OCI-LY7 (cell line): ENCODE results near the gene MCRIP1. TPM values are rescaled to one million over a fixed set of nuclear protein-coding genes. Genes with fewer than 3 reads are reported as not detected.

ENCODE experiments used
- BruUV-seq: library from RNA; stranded (reverse); fragments of 400-500 nt; replicated peaks from 2 replicates; lab custom pipeline; 2021; lab: Mats Ljungman, UMichigan
- CTCF ChIA-PET: fragments of 300-600 bp; sonication (Branson Sonifier 250); formaldehyde crosslinking; loops from one replicate; lab custom pipeline; 2022; ENCODE audit warnings: antibody characterized with exemption; ENCODE audit not compliant: unreplicated experiment; lab: Charles Lee
- POLR2A ChIA-PET: fragments of 300-600 bp; sonication (Branson Sonifier 250); formaldehyde crosslinking; loops from one replicate; lab custom pipeline; 2022; ENCODE audit warnings: antibody characterized with exemption; lab: Charles Lee
- DNase-seq: peaks from one replicate; pipeline ENCODE4 v3.0.0-alpha.2; 2015; ENCODE audit warnings: low spot score
- H2AFZ ChIP-seq: fragments of 200-600 bp; sonication (generic), shearing (Covaris generic); 2 replicates; pipeline ENCODE4 v1.6.1; 2014; ENCODE audit warnings: mild to moderate bottlenecking, antibody characterized with exemption, low read length, moderate library complexity
- H3K27ac ChIP-seq: fragments of 200-600 bp; sonication (generic); 2 replicates; pipeline ENCODE4 v1.5.1; 2014; ENCODE audit warnings: mixed run types, low read depth, mild to moderate bottlenecking, moderate library complexity, low read length, inconsistent platforms; ENCODE audit not compliant: poor library complexity, severe bottlenecking
- H3K36me3 ChIP-seq: fragments of 200-600 bp; sonication (generic); 2 replicates; pipeline ENCODE4 v1.6.1; 2014; ENCODE audit warnings: mild to moderate bottlenecking, antibody characterized with exemption, low read length, moderate library complexity, mixed read lengths; ENCODE audit not compliant: insufficient read depth
- H3K4me1 ChIP-seq: fragments of 200-600 bp; sonication (generic); 2 replicates; pipeline ENCODE4 v1.5.1; 2014; ENCODE audit warnings: mild to moderate bottlenecking, low read length; ENCODE audit not compliant: insufficient read depth, poor library complexity, severe bottlenecking
- H3K4me2 ChIP-seq: fragments of 200-600 bp; sonication (generic); 2 replicates; pipeline ENCODE4 v1.6.1; 2014; ENCODE audit warnings: mild to moderate bottlenecking, low read length
- H3K4me3 ChIP-seq: fragments of 200-600 bp; sonication (generic); 2 replicates; pipeline ENCODE4 v1.5.1; 2014; ENCODE audit warnings: mild to moderate bottlenecking, low read depth, low read length; ENCODE audit not compliant: poor library complexity, severe bottlenecking
- H3K79me2 ChIP-seq: fragments of 200-600 bp; sonication (generic); 2 replicates; pipeline ENCODE4 v1.6.1; 2016; ENCODE audit warnings: low read depth, mild to moderate bottlenecking, low read length, moderate library complexity, mixed read lengths; ENCODE audit not compliant: insufficient read depth
- H3K9me2 ChIP-seq: fragments of 200-600 bp; sonication (generic); 2 replicates; pipeline ENCODE4 v1.6.1; 2016; ENCODE audit warnings: mild to moderate bottlenecking, low read length, mixed read lengths; ENCODE audit not compliant: insufficient read depth
- H3K9me3 ChIP-seq: fragments of 200-600 bp; sonication (generic); 2 replicates; pipeline ENCODE4 v1.6.1; 2014; ENCODE audit warnings: mild to moderate bottlenecking, mixed run types, low read length, mixed read lengths
- H4K20me1 ChIP-seq: fragments of 200-600 bp; sonication (generic); 2 replicates; pipeline ENCODE4 v1.6.1; 2014; ENCODE audit warnings: mild to moderate bottlenecking, antibody characterized with exemption, low read length, moderate library complexity, mixed read lengths; ENCODE audit not compliant: insufficient read depth
- CTCF ChIP-seq: fragments of 200-600 bp; sonication (generic); conservative IDR thresholded peaks from 2 replicates; pipeline ENCODE4 v1.5.1; 2014; ENCODE audit warnings: mild to moderate bottlenecking, antibody characterized with exemption, low read length, moderate library complexity, mixed read lengths
- EZH2phosphoT487 ChIP-seq: fragments of 200-600 bp; sonication (generic); IDR thresholded peaks from 2 replicates; pipeline ENCODE4 v1.6.1; 2018; ENCODE audit warnings: low read depth, borderline replicate concordance, mild to moderate bottlenecking, mixed run types, antibody characterized with exemption, low read length, moderate library complexity, mixed read lengths
- intact Hi-C: fragments of 100-400 bp; cut with micrococcal nuclease; formaldehyde crosslinking; loops from one replicate; pipeline ENCODE4 v1.10.0; 2022; ENCODE audit not compliant: unreplicated experiment
- total RNA-seq, 2 experiments: library from RNA; depleted of rRNA in 1 of 2; stranded (reverse); fragments of >200 nt in 1 of 2; shearing (Covaris generic) in 1 of 2; gene quantifications; 2 replicates each; pipeline ENCODE4 v1.2.3, GENCODE V29; 2014 to 2022

The MCRIP1 gene
- total RNA-seq, 2 experiments from 2014 or later, result 170 to 288 TPM

DNA sequence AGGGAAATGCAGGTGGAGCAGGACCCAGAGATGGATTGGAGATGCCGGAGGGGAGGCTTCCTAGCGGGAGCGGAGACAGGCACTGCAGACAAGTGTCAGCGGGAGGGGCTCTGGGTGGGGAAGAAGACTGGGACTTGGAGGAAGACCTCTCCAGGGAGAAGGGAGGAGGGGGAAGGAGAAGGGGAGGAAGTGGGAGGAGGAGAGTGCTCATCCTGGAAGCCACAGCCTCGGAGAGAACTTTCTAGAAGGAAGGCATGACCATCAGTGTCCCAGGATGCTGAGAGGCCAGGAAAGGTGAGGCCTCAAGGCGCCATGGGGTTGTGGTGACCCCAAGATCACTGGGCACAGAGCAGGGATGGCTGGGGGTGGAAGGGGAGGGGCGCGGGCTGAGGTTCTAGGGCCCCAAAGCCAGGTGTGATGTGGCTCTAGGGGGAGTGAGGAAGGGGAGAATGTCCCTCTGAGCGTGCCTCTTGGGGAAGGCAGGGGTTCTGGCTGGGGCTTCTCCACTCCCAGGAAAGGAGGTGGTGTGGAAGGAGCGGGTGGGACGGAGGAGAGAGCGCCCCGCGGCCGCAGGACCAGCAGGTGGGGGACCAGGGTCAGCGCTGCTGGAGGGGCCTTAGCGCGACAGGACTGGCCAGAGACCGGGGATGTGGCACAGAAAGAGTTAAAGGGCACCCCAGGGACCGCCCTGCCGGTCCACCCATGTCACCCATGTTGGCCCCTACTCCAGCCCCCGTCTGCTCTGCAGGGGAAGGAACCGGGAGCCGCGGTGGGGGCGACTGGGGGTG lies 30.0 kb downstream of the MCRIP1 start:
- no peaks in the 10 kb centered on the region for H3K4me1 ChIP-seq
- H3K36me3 ChIP-seq, result no peaks in the 10 kb centered on the region
- BruUV-seq, result no TSS peak
- DNase-seq, result no peak
- no peaks in the 10 kb centered on the region for H3K9me2 ChIP-seq
- no peaks in the 10 kb centered on the region for H4K20me1 ChIP-seq
- H3K9me3 ChIP-seq, result no peaks in the 10 kb centered on the region
- no peak for TF ChIP-seq EZH2phosphoT487
- TF ChIP-seq CTCF, result no peak
- POLR2A ChIA-PET, result no interaction called here
- CTCF ChIA-PET, result no interaction called here
- no peak overlapping the region for H3K4me3 ChIP-seq
- H3K79me2 ChIP-seq, result no peaks in the 10 kb centered on the region
- intact Hi-C loops, result no loop called here
- no peak overlapping the region for H3K27ac ChIP-seq
- H3K4me2 ChIP-seq, result no peak overlapping the region
- H2AFZ ChIP-seq, result no peak overlapping the region

DNA sequence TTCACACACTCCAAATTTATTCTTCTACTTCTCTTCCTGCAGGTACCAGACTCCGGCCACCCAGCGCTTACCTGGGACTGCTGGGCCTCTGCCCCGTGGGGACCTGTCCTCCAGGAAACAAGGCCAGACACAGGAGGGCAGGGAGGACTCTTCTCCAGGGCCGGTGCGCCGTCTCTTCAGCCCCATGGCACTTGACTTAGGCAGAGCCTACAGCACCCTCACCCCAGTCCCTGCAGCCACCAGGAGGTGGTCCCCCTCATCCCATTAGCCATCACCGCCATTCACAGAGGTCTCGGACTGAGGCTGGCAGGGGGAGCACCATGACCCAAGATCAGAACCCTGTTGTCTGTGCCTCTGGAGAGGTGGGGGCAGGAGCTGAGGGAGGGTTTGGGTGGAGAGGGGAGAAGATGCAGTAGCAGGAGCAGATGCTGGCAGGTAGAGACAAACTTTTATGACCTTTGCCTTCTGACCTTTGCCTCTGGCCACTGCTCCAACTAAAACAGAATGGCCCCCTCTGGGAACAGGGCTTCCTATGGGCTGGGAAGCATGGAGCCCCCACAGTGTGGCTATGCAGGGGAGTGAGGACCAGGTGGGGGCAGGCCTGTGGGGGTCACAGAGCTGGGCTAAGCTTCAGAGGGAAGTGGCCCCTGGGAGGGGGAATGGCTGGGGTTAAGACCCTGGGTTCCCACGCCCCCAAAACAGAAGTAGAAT lies 30.9 kb downstream of the MCRIP1 start:
- H3K4me1 ChIP-seq, result no peaks in the 10 kb centered on the region
- intact Hi-C loops, result no loop called here
- no peak overlapping the region for H3K4me3 ChIP-seq
- POLR2A ChIA-PET, result no interaction called here
- DNase-seq, result no peak
- H4K20me1 ChIP-seq, result no peaks in the 10 kb centered on the region
- H3K4me2 ChIP-seq, result no peak overlapping the region
- H3K27ac ChIP-seq, result no peak overlapping the region
- no peaks in the 10 kb centered on the region for H3K36me3 ChIP-seq
- no peaks in the 10 kb centered on the region for H3K9me2 ChIP-seq
- no peak overlapping the region for H2AFZ ChIP-seq
- no TSS peak for BruUV-seq
- no peaks in the 10 kb centered on the region for H3K9me3 ChIP-seq
- CTCF ChIA-PET, result no interaction called here
- TF ChIP-seq EZH2phosphoT487, result no peak
- H3K79me2 ChIP-seq, result no peaks in the 10 kb centered on the region

DNA sequence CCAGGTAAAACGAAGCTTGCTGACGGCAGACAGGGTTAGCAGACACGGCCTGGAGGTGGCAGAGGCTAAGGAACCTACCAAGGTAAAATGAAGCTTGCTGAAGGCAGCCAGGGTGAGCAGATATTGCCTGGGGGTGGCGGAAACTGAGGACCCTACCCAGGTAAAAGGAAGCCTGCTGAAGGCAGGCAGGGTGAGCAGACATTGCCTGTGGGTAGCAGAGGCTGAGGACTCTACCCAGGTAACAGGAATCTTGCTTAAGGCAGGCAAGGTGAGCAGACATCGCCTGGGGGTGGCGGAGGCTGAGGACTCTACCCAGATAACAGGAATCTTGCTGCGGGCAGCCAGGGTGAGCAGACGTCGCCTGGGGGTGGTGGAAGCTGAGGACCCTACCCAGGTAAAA lies 31.8 kb downstream of the MCRIP1 start:
- Histone ChIP-seq H2AFZ (no peak overlapping the region), H3K79me2 (no peaks in the 10 kb centered on the region), H3K9me2 (no peaks in the 10 kb centered on the region), H3K4me1 (no peaks in the 10 kb centered on the region), H3K36me3 (no peaks in the 10 kb centered on the region), H3K9me3 (no peaks in the 10 kb centered on the region), H4K20me1 (no peaks in the 10 kb centered on the region), H3K4me2 (no peak overlapping the region), H3K27ac (no peak overlapping the region), H3K4me3 (no peak overlapping the region)
- CTCF ChIA-PET, result no interaction called here
- BruUV-seq, result no TSS peak
- TF ChIP-seq EZH2phosphoT487, result no peak
- TF ChIP-seq CTCF, result no peak
- intact Hi-C loops, result no loop called here
- no peak for DNase-seq
- POLR2A ChIA-PET, result no interaction called here
